A549 treated with AZD2906 at 1 μM for 4 hours (cell line): Measurements from ENCODE around the gene EVX1. TPM values are rescaled to one million over a fixed set of nuclear protein-coding genes. Genes with fewer than 3 reads are reported as not detected.

Source experiments
- total RNA-seq: library from RNA; stranded (reverse); fragments of 200-300 nt; extraction: Qiagen RNA extraction; gene quantifications from 5 replicates; pipeline ENCODE4 v1.2.3, GENCODE V29; 2022

Gene EVX1
- 0.09 to 0.22 TPM (median 0.14 TPM) in 5 replicates for total RNA-seq

GRCh38 chr7:27242555-27243339 lies at the start of gene EVX1:
Gene EVX1, plus strand, starts transcription at chr7:27242802. Its CDS starts 229 bp downstream, at chr7:27243031.

GRCh38 chr7:27199849-27200760 lies 42.5 kb upstream of the EVX1 start, which contains the start of gene HOXA13:
Gene HOXA13, minus strand, starts transcription at chr7:27200091. Its CDS starts 14 bp downstream, at chr7:27200077.

Other genes with a start within 250 kb of the EVX1 start
- gene HOXA1, start 146.8 kb upstream of the EVX1 start, total RNA-seq: 2.1 to 3.4 TPM (median 3.2 TPM) in 5 replicates
- 0.40 to 0.85 TPM (median 0.76 TPM) in 5 replicates for gene HOXA2, start 140.1 kb upstream of the EVX1 start, total RNA-seq
- gene HOXA4, start 112.0 kb upstream of the EVX1 start, total RNA-seq: 1.6 to 1.9 TPM (median 1.8 TPM) in 5 replicates
- 3.3 to 5.9 TPM (median 4.0 TPM) in 5 replicates for gene HOXA5, start 99.1 kb upstream of the EVX1 start, total RNA-seq
- gene HOXA6, start 95.0 kb upstream of the EVX1 start, total RNA-seq: 1.1 to 1.8 TPM (median 1.4 TPM) in 5 replicates
- gene HOXA3, start 90.2 kb upstream of the EVX1 start, total RNA-seq: 3.7 to 5.6 TPM (median 4.7 TPM) in 5 replicates
- 5.0 to 5.3 TPM (median 5.2 TPM) in 5 replicates for gene HOXA7, start 86.1 kb upstream of the EVX1 start, total RNA-seq
- 0.37 to 0.89 TPM (median 0.53 TPM) in 5 replicates for gene HOXA9, start 77.3 kb upstream of the EVX1 start, total RNA-seq
- gene HOXA10, start 68.5 kb upstream of the EVX1 start, total RNA-seq: 6.2 to 7.0 TPM (median 6.7 TPM) in 5 replicates
- gene HOXA11, start 57.6 kb upstream of the EVX1 start, total RNA-seq: 0.45 to 0.69 TPM (median 0.55 TPM) in 5 replicates
- 1.7 to 2.4 TPM (median 2.2 TPM) in 5 replicates for gene HOXA13, start 42.7 kb upstream of the EVX1 start, total RNA-seq